GM23338 (cell line): ENCODE results near the gene NCF2. TPM values are rescaled to one million over a fixed set of nuclear protein-coding genes. Genes with fewer than 3 reads are reported as not detected.

Source experiments
- ATAC-seq: fragments of 200-7000 bp; cut with Tn5 transposase; 3 replicates; pipeline ENCODE4 v1.9.1; 2020
- DNase-seq: peaks from one replicate; pipeline ENCODE4 v3.0.0-alpha.2; 2015; ENCODE audit warnings: low spot score
- H2AFZ ChIP-seq: fragments of 200-600 bp; sonication (generic); 2 replicates; pipeline ENCODE4 v1.8.0; 2016; ENCODE audit warnings: antibody characterized with exemption, mild to moderate bottlenecking, moderate library complexity
- H3F3A ChIP-seq: fragments of 200-600 bp; sonication (generic); replicated peaks from 2 replicates; pipeline ENCODE4 v1.8.0; 2017; ENCODE audit warnings: antibody characterized with exemption, mixed run types, low read depth
- H3K27ac ChIP-seq: fragments of 200-600 bp; sonication (generic); 2 replicates; pipeline ENCODE4 v1.6.1; 2016; ENCODE audit warnings: low read depth
- H3K27me3 ChIP-seq: fragments of 200-600 bp; sonication (generic); 2 replicates; pipeline ENCODE4 v1.8.0; 2016; ENCODE audit warnings: mild to moderate bottlenecking, mixed run types, moderate library complexity; ENCODE audit not compliant: insufficient read depth
- H3K36me3 ChIP-seq: fragments of 200-600 bp; sonication (generic); 2 replicates; pipeline ENCODE4 v1.8.0; 2016; ENCODE audit warnings: mild to moderate bottlenecking; ENCODE audit not compliant: insufficient read depth
- H3K4me1 ChIP-seq: fragments of 200-600 bp; sonication (generic); 2 replicates; pipeline ENCODE4 v1.8.0; 2016; ENCODE audit warnings: mild to moderate bottlenecking, moderate library complexity; ENCODE audit not compliant: insufficient read depth
- H3K4me2 ChIP-seq: fragments of 200-600 bp; sonication (generic); 2 replicates; pipeline ENCODE4 v1.7.1; 2017; ENCODE audit warnings: mixed run types
- H3K4me3 ChIP-seq: fragments of 200-600 bp; sonication (generic); 2 replicates; pipeline ENCODE4 v1.6.1; 2016; ENCODE audit warnings: mixed run types
- H3K79me2 ChIP-seq: fragments of 200-600 bp; sonication (generic); replicated peaks from 2 replicates; pipeline ENCODE4 v1.8.0; 2017; ENCODE audit warnings: mild to moderate bottlenecking; ENCODE audit not compliant: insufficient read depth
- H3K9me2 ChIP-seq: fragments of 200-600 bp; sonication (generic); 2 replicates; pipeline ENCODE4 v1.8.0; 2017; ENCODE audit not compliant: insufficient read depth
- H4K20me1 ChIP-seq: fragments of 200-600 bp; sonication (generic); replicated peaks from 2 replicates; pipeline ENCODE4 v1.8.0; 2017; ENCODE audit warnings: mild to moderate bottlenecking; ENCODE audit not compliant: insufficient read depth
- H3K27ac Mint-ChIP-seq: 2 replicates; pipeline ENCODE4 v1.8.0; 2020; ENCODE audit warnings: inconsistent platforms, mild to moderate bottlenecking, moderate library complexity, mixed read lengths
- H3K27me3 Mint-ChIP-seq: 3 replicates; pipeline ENCODE4 v1.8.0; 2022; ENCODE audit warnings: low read depth, mild to moderate bottlenecking, moderate library complexity, mixed read lengths, inconsistent platforms; ENCODE audit not compliant: insufficient read depth, poor library complexity
- H3K36me3 Mint-ChIP-seq: 3 replicates; pipeline ENCODE4 v1.8.0; 2021; ENCODE audit warnings: low read depth, mild to moderate bottlenecking, inconsistent platforms, moderate library complexity, mixed read lengths
- H3K4me1 Mint-ChIP-seq: 3 replicates; pipeline ENCODE4 v1.8.0; 2020; ENCODE audit warnings: mild to moderate bottlenecking, inconsistent platforms, mixed read lengths
- H3K4me3 Mint-ChIP-seq: 3 replicates; pipeline ENCODE4 v1.8.0; 2021; ENCODE audit warnings: moderate library complexity, mild to moderate bottlenecking, inconsistent platforms, mixed read lengths
- H3K9me3 Mint-ChIP-seq: 3 replicates; pipeline ENCODE4 v1.8.0; 2020; ENCODE audit warnings: moderate library complexity, mild to moderate bottlenecking, inconsistent platforms, mixed read lengths
- CREB1 ChIP-seq: fragments of 250-450 bp; sonication (Bioruptor Pico); IDR thresholded peaks from 2 replicates; pipeline ENCODE4 v1.5.0; 2020; ENCODE audit warnings: low read depth, mild to moderate bottlenecking, moderate library complexity
- EZH2 ChIP-seq: fragments of 200-600 bp; sonication (generic); IDR thresholded peaks from one replicate; pipeline ENCODE4 v1.8.0; 2017; ENCODE audit warnings: antibody characterized with exemption, mild to moderate bottlenecking, low read depth; ENCODE audit not compliant: unreplicated experiment
- EZH2phosphoT487 ChIP-seq: fragments of 200-600 bp; sonication (generic); IDR thresholded peaks from one replicate; pipeline ENCODE4 v1.8.1; 2018; ENCODE audit warnings: antibody characterized with exemption; ENCODE audit not compliant: unreplicated experiment
- JUNB ChIP-seq: IDR thresholded peaks from one replicate; pipeline ENCODE4 v1.6.1; 2016; ENCODE audit warnings: antibody characterized with exemption; ENCODE audit not compliant: unreplicated experiment
- NANOG ChIP-seq: IDR thresholded peaks from 2 replicates; pipeline ENCODE4 v1.6.1; 2016; ENCODE audit warnings: antibody characterized with exemption, borderline replicate concordance
- POLR2AphosphoS5 ChIP-seq: IDR thresholded peaks from 2 replicates; pipeline ENCODE4 v1.6.1; 2016; ENCODE audit warnings: antibody characterized with exemption, low read depth
- STAT1 ChIP-seq: IDR thresholded peaks from one replicate; pipeline ENCODE4 v1.6.1; 2016; ENCODE audit warnings: antibody characterized with exemption; ENCODE audit not compliant: unreplicated experiment
- ZNF114 ChIP-seq: fragments of 250-450 bp; sonication (Bioruptor Pico); IDR thresholded peaks from 2 replicates; pipeline ENCODE4 v1.5.0; 2020; ENCODE audit warnings: mild to moderate bottlenecking, moderate library complexity
- ZNF331 ChIP-seq: fragments of 250-450 bp; sonication (Bioruptor Pico); IDR thresholded peaks from 2 replicates; pipeline ENCODE4 v1.5.0; 2020; ENCODE audit warnings: low read depth, mild to moderate bottlenecking, moderate library complexity
- polyA plus RNA-seq: library from polyadenylated mRNA; unstranded; fragments of >200 nt; fragmentation: Nextera tagmentation; extraction: Ambion mirVana; gene quantifications from 2 replicates; pipeline ENCODE4 v1.2.1, GENCODE V29; 2016
- total RNA-seq: library from RNA; depleted of rRNA; stranded (reverse); fragments of >200 nt; shearing (Covaris generic); gene quantifications from 2 replicates; pipeline ENCODE4 v1.2.3, GENCODE V29; 2014
- TF ChIP-seq, protein P1 (sequence below): IDR thresholded peaks from one replicate; pipeline ENCODE4 v1.6.1; 2018; ENCODE audit warnings: antibody characterized with exemption; ENCODE audit not compliant: unreplicated experiment
- TF ChIP-seq, protein P2 (sequence below): IDR thresholded peaks from 2 replicates; pipeline ENCODE4 v1.6.1; 2016; ENCODE audit warnings: antibody characterized with exemption
- TF ChIP-seq, protein P3 (sequence below), 2 experiments: fragments of 200-600 bp in 1 of 2; sonication (generic) in 1 of 2; conservative IDR thresholded peaks; 2 replicates each; pipeline versions ENCODE4 v1.5.1 to v1.6.1; 2016 to 2017; ENCODE audit warnings: antibody characterized with exemption in 2 of 2, low read depth in 2 of 2, mild to moderate bottlenecking in 2 of 2, moderate library complexity in 1 of 2
- TF ChIP-seq, protein P4 (sequence below): fragments of 250-450 bp; sonication (Bioruptor Pico); IDR thresholded peaks from 2 replicates; pipeline ENCODE4 v1.5.0; 2020; ENCODE audit warnings: mild to moderate bottlenecking, moderate library complexity

Gene NCF2
- total and polyA plus RNA-seq, 2 experiments from 2014 or later: not detected

DNA sequence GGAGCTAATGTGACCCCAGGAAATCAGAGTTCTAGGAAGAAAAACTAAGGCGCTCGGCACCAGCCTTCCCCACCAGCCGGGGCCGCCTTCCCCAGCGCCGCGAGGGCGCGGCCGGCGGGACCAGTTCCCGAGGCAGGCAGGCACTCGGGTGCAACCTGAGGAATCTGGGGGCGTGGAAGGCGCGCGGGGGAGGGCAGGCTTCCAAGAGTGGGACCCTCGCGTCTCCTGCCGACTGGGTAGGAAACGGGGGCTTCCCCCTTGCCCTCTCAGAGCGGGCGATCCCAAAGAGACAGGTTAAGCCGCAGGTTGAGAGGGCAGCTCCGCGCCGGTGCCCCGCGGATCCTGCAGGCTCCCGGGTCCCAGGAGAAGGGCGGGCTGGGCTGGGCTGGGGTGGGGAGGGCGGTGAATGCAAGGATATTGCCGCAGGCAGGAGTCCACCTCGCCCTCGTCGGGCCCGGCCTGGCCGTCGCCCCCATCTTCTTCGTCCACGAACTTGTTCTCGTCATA, 44.9 kb upstream of the NCF2 start:
- H3K4me3 Mint-ChIP-seq: peak overlapping the region; percentile 98

More for the DNA sequence above, 44.9 kb upstream of the NCF2 start:
- H3K36me3 ChIP-seq: peaks cover 4% of the 10 kb centered on the region; the same call in 1 of the 2 replicates
- Mint-ChIP-seq H3K4me1 (peaks cover 34% of the 10 kb centered on the region), H3K9me3 (no peaks in the 10 kb centered on the region), H3K27ac (peak overlapping the region; percentile 92), H3K36me3 (peaks cover 7% of the 10 kb centered on the region; the same call in 2 of the 3 replicates), H3K27me3 (peaks cover 9% of the 10 kb centered on the region)
- ATAC-seq: peak; percentile 62
- peak overlapping the region; percentile 71 for H3K4me3 ChIP-seq
- H3K4me1 ChIP-seq: peaks cover 18% of the 10 kb centered on the region
- no peaks in the 10 kb centered on the region for H3F3A ChIP-seq
- H3K27me3 ChIP-seq: peaks cover 9% of the 10 kb centered on the region; the same call in 1 of the 2 replicates
- H3K9me2 ChIP-seq: no peaks in the 10 kb centered on the region
- no peaks in the 10 kb centered on the region for H4K20me1 ChIP-seq
- DNase-seq: peak; percentile 54
- TF ChIP-seq, protein P1, sequence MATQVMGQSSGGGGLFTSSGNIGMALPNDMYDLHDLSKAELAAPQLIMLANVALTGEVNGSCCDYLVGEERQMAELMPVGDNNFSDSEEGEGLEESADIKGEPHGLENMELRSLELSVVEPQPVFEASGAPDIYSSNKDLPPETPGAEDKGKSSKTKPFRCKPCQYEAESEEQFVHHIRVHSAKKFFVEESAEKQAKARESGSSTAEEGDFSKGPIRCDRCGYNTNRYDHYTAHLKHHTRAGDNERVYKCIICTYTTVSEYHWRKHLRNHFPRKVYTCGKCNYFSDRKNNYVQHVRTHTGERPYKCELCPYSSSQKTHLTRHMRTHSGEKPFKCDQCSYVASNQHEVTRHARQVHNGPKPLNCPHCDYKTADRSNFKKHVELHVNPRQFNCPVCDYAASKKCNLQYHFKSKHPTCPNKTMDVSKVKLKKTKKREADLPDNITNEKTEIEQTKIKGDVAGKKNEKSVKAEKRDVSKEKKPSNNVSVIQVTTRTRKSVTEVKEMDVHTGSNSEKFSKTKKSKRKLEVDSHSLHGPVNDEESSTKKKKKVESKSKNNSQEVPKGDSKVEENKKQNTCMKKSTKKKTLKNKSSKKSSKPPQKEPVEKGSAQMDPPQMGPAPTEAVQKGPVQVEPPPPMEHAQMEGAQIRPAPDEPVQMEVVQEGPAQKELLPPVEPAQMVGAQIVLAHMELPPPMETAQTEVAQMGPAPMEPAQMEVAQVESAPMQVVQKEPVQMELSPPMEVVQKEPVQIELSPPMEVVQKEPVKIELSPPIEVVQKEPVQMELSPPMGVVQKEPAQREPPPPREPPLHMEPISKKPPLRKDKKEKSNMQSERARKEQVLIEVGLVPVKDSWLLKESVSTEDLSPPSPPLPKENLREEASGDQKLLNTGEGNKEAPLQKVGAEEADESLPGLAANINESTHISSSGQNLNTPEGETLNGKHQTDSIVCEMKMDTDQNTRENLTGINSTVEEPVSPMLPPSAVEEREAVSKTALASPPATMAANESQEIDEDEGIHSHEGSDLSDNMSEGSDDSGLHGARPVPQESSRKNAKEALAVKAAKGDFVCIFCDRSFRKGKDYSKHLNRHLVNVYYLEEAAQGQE: no peak
- TF ChIP-seq NANOG (no peak), ZNF114 (CRISPR knock-in tag) (no peak), POLR2AphosphoS5 (no peak), CREB1 (no peak), EZH2phosphoT487 (no peak), JUNB (no peak), STAT1 (no peak), EZH2 (no peak), ZNF331 (no peak)
- TF ChIP-seq, protein P2, sequence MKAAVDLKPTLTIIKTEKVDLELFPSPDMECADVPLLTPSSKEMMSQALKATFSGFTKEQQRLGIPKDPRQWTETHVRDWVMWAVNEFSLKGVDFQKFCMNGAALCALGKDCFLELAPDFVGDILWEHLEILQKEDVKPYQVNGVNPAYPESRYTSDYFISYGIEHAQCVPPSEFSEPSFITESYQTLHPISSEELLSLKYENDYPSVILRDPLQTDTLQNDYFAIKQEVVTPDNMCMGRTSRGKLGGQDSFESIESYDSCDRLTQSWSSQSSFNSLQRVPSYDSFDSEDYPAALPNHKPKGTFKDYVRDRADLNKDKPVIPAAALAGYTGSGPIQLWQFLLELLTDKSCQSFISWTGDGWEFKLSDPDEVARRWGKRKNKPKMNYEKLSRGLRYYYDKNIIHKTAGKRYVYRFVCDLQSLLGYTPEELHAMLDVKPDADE: no peak
- TF ChIP-seq, protein P3, sequence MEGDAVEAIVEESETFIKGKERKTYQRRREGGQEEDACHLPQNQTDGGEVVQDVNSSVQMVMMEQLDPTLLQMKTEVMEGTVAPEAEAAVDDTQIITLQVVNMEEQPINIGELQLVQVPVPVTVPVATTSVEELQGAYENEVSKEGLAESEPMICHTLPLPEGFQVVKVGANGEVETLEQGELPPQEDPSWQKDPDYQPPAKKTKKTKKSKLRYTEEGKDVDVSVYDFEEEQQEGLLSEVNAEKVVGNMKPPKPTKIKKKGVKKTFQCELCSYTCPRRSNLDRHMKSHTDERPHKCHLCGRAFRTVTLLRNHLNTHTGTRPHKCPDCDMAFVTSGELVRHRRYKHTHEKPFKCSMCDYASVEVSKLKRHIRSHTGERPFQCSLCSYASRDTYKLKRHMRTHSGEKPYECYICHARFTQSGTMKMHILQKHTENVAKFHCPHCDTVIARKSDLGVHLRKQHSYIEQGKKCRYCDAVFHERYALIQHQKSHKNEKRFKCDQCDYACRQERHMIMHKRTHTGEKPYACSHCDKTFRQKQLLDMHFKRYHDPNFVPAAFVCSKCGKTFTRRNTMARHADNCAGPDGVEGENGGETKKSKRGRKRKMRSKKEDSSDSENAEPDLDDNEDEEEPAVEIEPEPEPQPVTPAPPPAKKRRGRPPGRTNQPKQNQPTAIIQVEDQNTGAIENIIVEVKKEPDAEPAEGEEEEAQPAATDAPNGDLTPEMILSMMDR (conservative IDR thresholded peaks at IDR 0.05; ENCODE audit: low read depth in 2 of 2): no peak
- TF ChIP-seq, protein P4, sequence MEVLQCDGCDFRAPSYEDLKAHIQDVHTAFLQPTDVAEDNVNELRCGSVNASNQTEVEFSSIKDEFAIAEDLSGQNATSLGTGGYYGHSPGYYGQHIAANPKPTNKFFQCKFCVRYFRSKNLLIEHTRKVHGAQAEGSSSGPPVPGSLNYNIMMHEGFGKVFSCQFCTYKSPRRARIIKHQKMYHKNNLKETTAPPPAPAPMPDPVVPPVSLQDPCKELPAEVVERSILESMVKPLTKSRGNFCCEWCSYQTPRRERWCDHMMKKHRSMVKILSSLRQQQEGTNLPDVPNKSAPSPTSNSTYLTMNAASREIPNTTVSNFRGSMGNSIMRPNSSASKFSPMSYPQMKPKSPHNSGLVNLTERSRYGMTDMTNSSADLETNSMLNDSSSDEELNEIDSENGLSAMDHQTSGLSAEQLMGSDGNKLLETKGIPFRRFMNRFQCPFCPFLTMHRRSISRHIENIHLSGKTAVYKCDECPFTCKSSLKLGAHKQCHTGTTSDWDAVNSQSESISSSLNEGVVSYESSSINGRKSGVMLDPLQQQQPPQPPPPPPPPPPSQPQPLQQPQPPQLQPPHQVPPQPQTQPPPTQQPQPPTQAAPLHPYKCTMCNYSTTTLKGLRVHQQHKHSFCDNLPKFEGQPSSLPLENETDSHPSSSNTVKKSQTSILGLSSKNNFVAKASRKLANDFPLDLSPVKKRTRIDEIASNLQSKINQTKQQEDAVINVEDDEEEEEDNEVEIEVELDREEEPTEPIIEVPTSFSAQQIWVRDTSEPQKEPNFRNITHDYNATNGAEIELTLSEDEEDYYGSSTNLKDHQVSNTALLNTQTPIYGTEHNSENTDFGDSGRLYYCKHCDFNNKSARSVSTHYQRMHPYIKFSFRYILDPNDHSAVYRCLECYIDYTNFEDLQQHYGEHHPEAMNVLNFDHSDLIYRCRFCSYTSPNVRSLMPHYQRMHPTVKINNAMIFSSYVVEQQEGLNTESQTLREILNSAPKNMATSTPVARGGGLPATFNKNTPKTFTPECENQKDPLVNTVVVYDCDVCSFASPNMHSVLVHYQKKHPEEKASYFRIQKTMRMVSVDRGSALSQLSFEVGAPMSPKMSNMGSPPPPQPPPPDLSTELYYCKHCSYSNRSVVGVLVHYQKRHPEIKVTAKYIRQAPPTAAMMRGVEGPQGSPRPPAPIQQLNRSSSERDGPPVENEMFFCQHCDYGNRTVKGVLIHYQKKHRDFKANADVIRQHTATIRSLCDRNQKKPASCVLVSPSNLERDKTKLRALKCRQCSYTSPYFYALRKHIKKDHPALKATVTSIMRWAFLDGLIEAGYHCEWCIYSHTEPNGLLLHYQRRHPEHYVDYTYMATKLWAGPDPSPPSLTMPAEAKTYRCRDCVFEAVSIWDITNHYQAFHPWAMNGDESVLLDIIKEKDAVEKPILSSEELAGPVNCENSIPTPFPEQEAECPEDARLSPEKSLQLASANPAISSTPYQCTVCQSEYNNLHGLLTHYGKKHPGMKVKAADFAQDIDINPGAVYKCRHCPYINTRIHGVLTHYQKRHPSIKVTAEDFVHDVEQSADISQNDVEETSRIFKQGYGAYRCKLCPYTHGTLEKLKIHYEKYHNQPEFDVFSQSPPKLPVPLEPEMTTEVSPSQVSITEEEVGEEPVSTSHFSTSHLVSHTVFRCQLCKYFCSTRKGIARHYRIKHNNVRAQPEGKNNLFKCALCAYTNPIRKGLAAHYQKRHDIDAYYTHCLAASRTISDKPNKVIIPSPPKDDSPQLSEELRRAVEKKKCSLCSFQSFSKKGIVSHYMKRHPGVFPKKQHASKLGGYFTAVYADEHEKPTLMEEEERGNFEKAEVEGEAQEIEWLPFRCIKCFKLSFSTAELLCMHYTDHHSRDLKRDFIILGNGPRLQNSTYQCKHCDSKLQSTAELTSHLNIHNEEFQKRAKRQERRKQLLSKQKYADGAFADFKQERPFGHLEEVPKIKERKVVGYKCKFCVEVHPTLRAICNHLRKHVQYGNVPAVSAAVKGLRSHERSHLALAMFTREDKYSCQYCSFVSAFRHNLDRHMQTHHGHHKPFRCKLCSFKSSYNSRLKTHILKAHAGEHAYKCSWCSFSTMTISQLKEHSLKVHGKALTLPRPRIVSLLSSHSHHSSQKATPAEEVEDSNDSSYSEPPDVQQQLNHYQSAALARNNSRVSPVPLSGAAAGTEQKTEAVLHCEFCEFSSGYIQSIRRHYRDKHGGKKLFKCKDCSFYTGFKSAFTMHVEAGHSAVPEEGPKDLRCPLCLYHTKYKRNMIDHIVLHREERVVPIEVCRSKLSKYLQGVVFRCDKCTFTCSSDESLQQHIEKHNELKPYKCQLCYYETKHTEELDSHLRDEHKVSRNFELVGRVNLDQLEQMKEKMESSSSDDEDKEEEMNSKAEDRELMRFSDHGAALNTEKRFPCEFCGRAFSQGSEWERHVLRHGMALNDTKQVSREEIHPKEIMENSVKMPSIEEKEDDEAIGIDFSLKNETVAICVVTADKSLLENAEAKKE (CRISPR knock-in tag): no peak
- H3K4me2 ChIP-seq: peak overlapping the region; percentile 83
- H3K27ac ChIP-seq: no peak overlapping the region
- H3K79me2 ChIP-seq: peaks cover 26% of the 10 kb centered on the region
- H2AFZ ChIP-seq: 0 out of 2 replicates have a peak overlapping the region, but pooled peaks have one; percentile 43
